T-helper 1 cell treated with Interleukin-12 subunit alpha and Interleukin-12 subunit beta and Interleukin-4 antibody, amounts not matched to agents 30 μg/mL and 1 μg/mL, for 36 hours (primary cell): ENCODE results near the gene INPPL1.
A peak's percentile ranks its signal among the peaks of the same experiment; 100 is the strongest.

Experiments used
- H3K27ac Mint-ChIP-seq: one replicate; pipeline ENCODE4 v1.8.0; 2021; ENCODE audit warnings: mild to moderate bottlenecking, mixed read lengths
- H3K27me3 Mint-ChIP-seq: one replicate; pipeline ENCODE4 v1.8.0; 2021; ENCODE audit warnings: low read depth, mixed read lengths
- H3K36me3 Mint-ChIP-seq: one replicate; pipeline ENCODE4 v1.8.0; 2021; ENCODE audit warnings: low read depth, mixed read lengths
- H3K4me1 Mint-ChIP-seq: one replicate; pipeline ENCODE4 v1.8.0; 2021; ENCODE audit warnings: low read depth, mixed read lengths
- H3K4me3 Mint-ChIP-seq: one replicate; pipeline ENCODE4 v1.8.0; 2021; ENCODE audit warnings: mild to moderate bottlenecking, moderate library complexity, mixed read lengths
- H3K9me3 Mint-ChIP-seq: one replicate; pipeline ENCODE4 v1.8.0; 2021; ENCODE audit warnings: mixed read lengths

Gene INPPL1

DNA sequence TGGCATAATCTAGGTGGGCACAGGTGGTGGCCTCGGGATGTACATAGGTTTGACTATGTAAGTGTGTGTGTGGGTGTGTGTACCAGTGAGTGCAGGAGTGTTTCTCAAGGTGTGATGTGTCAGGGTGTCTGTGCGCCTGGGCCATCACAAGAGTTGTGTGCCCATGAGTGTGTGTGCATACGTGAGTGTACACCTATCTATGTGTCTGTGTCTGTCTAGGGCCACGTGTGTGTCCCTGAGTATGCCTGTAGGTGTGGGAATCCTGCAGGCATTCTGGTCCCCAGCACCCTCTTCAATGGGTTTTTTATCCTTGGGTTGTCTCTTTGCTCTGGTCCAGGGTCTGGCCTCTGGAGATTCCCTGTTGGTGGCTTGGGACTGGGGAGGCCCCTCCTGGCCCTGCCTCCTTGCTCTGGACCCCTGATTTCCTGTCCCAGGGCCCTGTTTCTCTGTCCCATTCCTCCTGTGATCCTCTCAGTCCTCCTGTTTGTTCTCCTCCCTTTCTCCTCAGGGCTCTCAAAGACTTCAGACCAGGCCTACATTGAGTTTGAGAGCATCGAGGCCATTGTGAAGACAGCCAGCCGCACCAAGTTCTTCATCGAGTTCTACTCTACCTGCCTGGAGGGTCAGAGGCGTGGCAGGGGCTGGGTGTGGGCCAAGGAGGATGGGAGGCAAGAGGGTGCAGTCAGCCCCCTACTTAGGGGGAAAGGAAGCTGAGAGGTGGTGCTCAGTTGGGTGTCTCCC is 9.4 kb downstream of the INPPL1 start:
- peaks cover 3% of the 10 kb centered on the region for H3K27me3 Mint-ChIP-seq
- no peaks in the 10 kb centered on the region for H3K9me3 Mint-ChIP-seq
- no peak overlapping the region for H3K27ac Mint-ChIP-seq
- H3K36me3 Mint-ChIP-seq, result peaks cover 35% of the 10 kb centered on the region
- H3K4me1 Mint-ChIP-seq, result no peaks in the 10 kb centered on the region
- no peak overlapping the region for H3K4me3 Mint-ChIP-seq

DNA sequence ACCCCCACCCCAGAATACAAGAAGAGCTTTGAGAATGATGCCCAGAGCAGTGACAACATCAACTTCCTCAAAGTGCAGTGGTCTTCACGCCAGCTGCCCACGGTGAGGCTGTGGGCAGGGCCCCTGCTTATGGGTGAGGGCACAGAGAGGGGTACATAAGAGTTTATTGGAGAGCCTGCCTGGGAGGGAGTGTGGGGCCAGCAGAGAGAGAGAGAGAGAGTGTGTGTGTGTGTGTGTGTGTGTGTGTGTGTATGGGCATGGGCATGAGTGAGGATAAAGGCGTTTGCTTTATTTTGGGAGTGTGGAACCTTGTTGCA is 9.9 kb downstream of the INPPL1 start:
- H3K9me3 Mint-ChIP-seq, result no peaks in the 10 kb centered on the region
- H3K4me3 Mint-ChIP-seq, result no peak overlapping the region
- H3K4me1 Mint-ChIP-seq, result peaks cover 2% of the 10 kb centered on the region
- peaks cover 32% of the 10 kb centered on the region for H3K36me3 Mint-ChIP-seq
- H3K27ac Mint-ChIP-seq, result no peak overlapping the region
- H3K27me3 Mint-ChIP-seq, result peaks cover 8% of the 10 kb centered on the region

- no peaks in the 10 kb centered on the region for H3K9me3 Mint-ChIP-seq
- H3K27ac Mint-ChIP-seq, result no peak overlapping the region
- H3K4me3 Mint-ChIP-seq, result no peak overlapping the region
- H3K27me3 Mint-ChIP-seq, result peaks cover 10% of the 10 kb centered on the region
- H3K4me1 Mint-ChIP-seq, result peaks cover 2% of the 10 kb centered on the region
- H3K36me3 Mint-ChIP-seq, result peaks cover 30% of the 10 kb centered on the region
Measured at GRCh38 chr11:72234920-72235319, 10.4 kb downstream of the INPPL1 start.

- peaks cover 32% of the 10 kb centered on the region for H3K36me3 Mint-ChIP-seq
- H3K4me1 Mint-ChIP-seq, result peaks cover 5% of the 10 kb centered on the region
Measured at GRCh38 chr11:72235351-72236057, 10.9 kb downstream of the INPPL1 start.

GRCh38 chr11:72236083-72236697 is 11.6 kb downstream of the INPPL1 start:
- H3K36me3 Mint-ChIP-seq, result peaks cover 30% of the 10 kb centered on the region
- H3K27ac Mint-ChIP-seq, result no peak overlapping the region
- no peak overlapping the region for H3K4me3 Mint-ChIP-seq
- H3K27me3 Mint-ChIP-seq, result peaks cover 21% of the 10 kb centered on the region
- no peaks in the 10 kb centered on the region for H3K9me3 Mint-ChIP-seq
- peaks cover 7% of the 10 kb centered on the region for H3K4me1 Mint-ChIP-seq

More at GRCh38 chr11:72235351-72236057, 10.9 kb downstream of the INPPL1 start:
- Mint-ChIP-seq H3K27me3 (peaks cover 14% of the 10 kb centered on the region), H3K9me3 (no peaks in the 10 kb centered on the region), H3K27ac (no peak overlapping the region), H3K4me3 (no peak overlapping the region)

DNA sequence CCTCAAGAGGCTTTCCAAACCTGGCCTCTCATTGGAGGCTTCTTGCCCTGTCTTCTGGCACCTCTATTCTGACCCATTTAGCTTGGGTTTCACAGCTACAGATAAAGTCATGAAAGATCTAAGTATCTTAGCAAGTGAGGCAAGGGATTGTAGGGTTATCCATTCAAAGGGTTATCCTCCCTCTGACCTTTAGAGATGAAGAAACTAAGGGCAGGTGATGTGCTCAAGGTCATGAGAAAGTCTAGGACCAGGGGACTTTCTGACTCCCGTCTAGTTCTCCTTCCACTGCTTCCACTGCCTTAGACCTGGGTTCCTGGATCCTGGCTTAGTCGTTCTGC is 12.2 kb downstream of the INPPL1 start:
- Mint-ChIP-seq H3K27ac (no peak overlapping the region), H3K27me3 (peaks cover 26% of the 10 kb centered on the region), H3K36me3 (peaks cover 24% of the 10 kb centered on the region), H3K9me3 (no peaks in the 10 kb centered on the region), H3K4me3 (no peak overlapping the region), H3K4me1 (peaks cover 7% of the 10 kb centered on the region)

- Mint-ChIP-seq H3K36me3 (peaks cover 26% of the 10 kb centered on the region), H3K27me3 (peaks cover 32% of the 10 kb centered on the region), H3K4me3 (no peak overlapping the region), H3K27ac (no peak overlapping the region), H3K4me1 (peaks cover 7% of the 10 kb centered on the region), H3K9me3 (no peaks in the 10 kb centered on the region)
Measured at GRCh38 chr11:72237112-72237931, 12.8 kb downstream of the INPPL1 start.

DNA sequence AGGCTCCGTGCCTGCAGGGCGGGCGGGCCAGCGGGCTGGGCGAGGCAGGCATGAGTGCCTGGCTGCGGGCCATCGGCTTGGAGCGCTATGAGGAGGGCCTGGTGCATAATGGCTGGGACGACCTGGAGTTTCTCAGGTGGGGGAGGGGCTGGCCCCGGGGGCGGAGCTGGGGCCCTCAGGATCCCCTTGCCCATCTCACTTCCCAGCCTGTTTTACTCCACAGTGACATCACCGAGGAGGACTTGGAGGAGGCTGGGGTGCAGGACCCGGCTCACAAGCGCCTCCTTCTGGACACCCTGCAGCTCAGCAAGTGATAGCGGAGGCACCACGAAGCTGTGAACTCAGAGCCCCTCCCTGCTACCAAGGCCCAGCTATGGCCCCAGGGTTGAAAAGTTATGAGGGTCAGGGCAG is 13.5 kb downstream of the INPPL1 start:
- no peak overlapping the region for H3K27ac Mint-ChIP-seq
- H3K36me3 Mint-ChIP-seq, result peaks cover 26% of the 10 kb centered on the region
- peaks cover 39% of the 10 kb centered on the region for H3K27me3 Mint-ChIP-seq
- H3K9me3 Mint-ChIP-seq, result no peaks in the 10 kb centered on the region
- no peak overlapping the region for H3K4me3 Mint-ChIP-seq
- peaks cover 7% of the 10 kb centered on the region for H3K4me1 Mint-ChIP-seq

DNA sequence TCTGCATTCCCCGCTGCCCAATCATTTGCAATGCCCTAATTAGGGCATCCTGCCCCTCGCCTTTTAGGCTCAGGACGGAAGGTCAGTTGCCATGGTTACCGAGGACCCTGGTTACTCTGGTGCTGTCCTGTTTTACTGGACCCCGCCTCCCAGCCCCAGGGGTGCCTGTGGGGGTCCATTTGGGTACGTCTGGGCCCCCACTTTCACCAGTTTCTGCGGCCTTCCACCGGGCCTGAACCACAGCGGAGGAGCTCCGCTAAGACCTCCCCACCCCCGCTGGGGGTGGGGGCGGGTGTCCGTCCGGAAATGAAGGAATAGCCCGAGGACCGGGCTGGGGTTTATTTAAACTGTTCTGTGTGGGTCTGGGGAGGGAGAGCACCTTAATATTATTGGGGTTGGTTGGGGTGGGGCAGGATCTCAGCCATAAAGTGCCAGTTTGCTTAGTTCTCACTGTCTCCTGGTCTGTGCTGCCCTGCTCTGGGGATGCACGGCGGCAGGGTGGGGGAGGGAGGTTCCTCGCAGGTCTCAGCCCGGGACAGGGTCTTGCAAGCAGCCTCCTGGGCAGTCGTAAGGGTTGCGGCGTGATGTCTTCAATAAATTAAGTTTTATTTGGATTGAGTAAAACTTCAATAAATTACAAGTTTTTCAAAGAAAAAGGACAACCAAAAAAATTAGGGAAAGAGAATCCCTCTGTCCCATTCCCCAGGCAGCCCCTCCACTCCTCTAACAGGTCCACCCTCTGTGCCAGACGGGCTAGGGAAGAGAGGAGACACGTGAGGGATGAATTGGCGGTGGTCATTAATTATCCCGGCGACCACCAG is 14.1 kb downstream of the INPPL1 start:
- Mint-ChIP-seq H3K36me3 (peaks cover 23% of the 10 kb centered on the region), H3K9me3 (no peaks in the 10 kb centered on the region), H3K4me3 (no peak overlapping the region), H3K27ac (no peak overlapping the region), H3K4me1 (peaks cover 10% of the 10 kb centered on the region), H3K27me3 (peaks cover 45% of the 10 kb centered on the region)

DNA sequence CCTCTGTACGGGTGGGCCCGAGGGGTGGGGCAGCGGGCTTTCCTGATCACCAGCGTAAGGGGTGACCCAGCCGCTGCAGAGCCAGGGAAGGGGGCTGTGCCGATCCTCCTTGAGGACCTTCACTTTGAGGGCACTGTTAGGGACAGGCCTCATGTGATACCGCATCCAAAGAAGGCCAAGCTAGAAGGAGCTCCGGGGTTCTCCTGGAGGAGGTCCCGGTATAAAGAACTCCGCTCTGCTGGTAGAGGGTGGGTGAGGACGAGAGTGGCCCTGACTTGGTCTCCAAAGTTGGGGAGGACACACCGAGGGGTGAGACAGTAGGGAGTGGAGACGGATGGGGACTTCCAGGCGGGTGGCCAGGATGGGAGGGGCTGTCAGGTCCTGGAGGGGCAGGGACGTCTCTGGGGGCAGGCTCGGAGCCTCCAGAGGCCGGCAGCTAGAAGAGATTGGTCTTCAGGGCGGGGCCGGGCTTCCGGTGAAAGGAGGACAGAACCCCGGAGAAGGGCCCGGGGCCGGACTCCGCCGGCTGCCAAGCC is 14.8 kb downstream of the INPPL1 start:
- Mint-ChIP-seq H3K4me1 (peaks cover 10% of the 10 kb centered on the region), H3K27ac (no peak overlapping the region), H3K4me3 (peak overlapping the region; percentile 36), H3K36me3 (peaks cover 19% of the 10 kb centered on the region), H3K9me3 (no peaks in the 10 kb centered on the region), H3K27me3 (peaks cover 45% of the 10 kb centered on the region)

- peaks cover 14% of the 10 kb centered on the region for H3K4me1 Mint-ChIP-seq
- no peak overlapping the region for H3K27ac Mint-ChIP-seq
- no peaks in the 10 kb centered on the region for H3K9me3 Mint-ChIP-seq
- peaks cover 17% of the 10 kb centered on the region for H3K36me3 Mint-ChIP-seq
- H3K4me3 Mint-ChIP-seq, result peak overlapping the region; percentile 75
- H3K27me3 Mint-ChIP-seq, result peaks cover 45% of the 10 kb centered on the region
Measured at GRCh38 chr11:72239849-72240460, 15.4 kb downstream of the INPPL1 start.

GRCh38 chr11:72240461-72241290 is 16.1 kb downstream of the INPPL1 start:
- H3K4me1 Mint-ChIP-seq, result peaks cover 14% of the 10 kb centered on the region
- peak overlapping the region; percentile 75 for H3K4me3 Mint-ChIP-seq
- H3K27me3 Mint-ChIP-seq, result peaks cover 45% of the 10 kb centered on the region
- no peak overlapping the region for H3K27ac Mint-ChIP-seq
- H3K36me3 Mint-ChIP-seq, result peaks cover 17% of the 10 kb centered on the region
- H3K9me3 Mint-ChIP-seq, result no peaks in the 10 kb centered on the region
